SH-SY5Y (cell line): ENCODE data around the gene CXCL14.

Experiments used
- GATA2 ChIP-seq: IDR thresholded peaks from 2 replicates; pipeline ENCODE4 v1.6.1; 2011; ENCODE audit warnings: mild to moderate bottlenecking, low read depth, low read length
- GATA3 ChIP-seq: IDR thresholded peaks from 2 replicates; pipeline ENCODE4 v1.6.1; 2011; ENCODE audit warnings: low read depth, mild to moderate bottlenecking, low read length, moderate library complexity

GRCh38 chr5:135592312-135593045, 13.7 kb upstream of the CXCL14 start:
- TF ChIP-seq GATA3 (no peak), GATA2 (no peak)
